H1 (cell line): ENCODE data around the gene SLC25A48. TPM values are rescaled to one million over a fixed set of nuclear protein-coding genes. Genes with fewer than 3 reads are reported as not detected.

Experiments used
- CTCF ChIA-PET: fragments of 300-600 bp; sonication (Branson Sonifier 250); formaldehyde crosslinking; loops from one replicate; lab custom pipeline; 2021; ENCODE audit not compliant: partially characterized antibody; lab: Charles Lee
- POLR2A ChIA-PET: fragments of 300-600 bp; sonication (Branson Sonifier 250); formaldehyde crosslinking; loops from one replicate; lab custom pipeline; 2021; ENCODE audit warnings: inconsistent platforms; ENCODE audit not compliant: partially characterized antibody; lab: Charles Lee
- DNase-seq, 2 experiments: peaks; one replicate each; pipeline versions ENCODE4 v3.0.0 to v3.0.0-alpha.2; 2010 to 2022; ENCODE audit warnings: low spot score in 2 of 2, low read depth in 1 of 2, mixed read lengths in 1 of 2
- FAIRE-seq: peaks from 2 replicates; lab custom pipeline; 2011; peaks lifted over from hg19 to GRCh38; lab: Jason Lieb, UNC
- H2AFZ ChIP-seq: 2 replicates; pipeline ENCODE4 v1.8.1; 2012; ENCODE audit warnings: low read length, inconsistent platforms
- H2AK5ac ChIP-seq: 2 replicates; pipeline ENCODE4 v1.6.1; 2013; ENCODE audit warnings: low read depth, low read length
- H2BK120ac ChIP-seq: replicated peaks from 2 replicates; pipeline ENCODE3; 2013; ENCODE audit warnings: low read depth, low read length, inconsistent platforms
- H2BK12ac ChIP-seq: 2 replicates; pipeline ENCODE4 v1.6.1; 2013; ENCODE audit warnings: low read depth, low read length
- H2BK15ac ChIP-seq: 2 replicates; pipeline ENCODE4 v1.6.1; 2013; ENCODE audit warnings: low read length
- H2BK20ac ChIP-seq: 2 replicates; pipeline ENCODE4 v1.6.1; 2013; ENCODE audit warnings: low read length
- H2BK5ac ChIP-seq: 2 replicates; pipeline ENCODE4 v1.6.1; 2013; ENCODE audit warnings: low read depth, low read length
- H3K14ac ChIP-seq: 2 replicates; pipeline ENCODE4 v1.6.1; 2013; ENCODE audit warnings: inconsistent platforms; ENCODE audit not compliant: insufficient read length
- H3K18ac ChIP-seq: 2 replicates; pipeline ENCODE4 v1.6.1; 2013; ENCODE audit warnings: low read length; ENCODE audit errors: extremely low read depth
- H3K23ac ChIP-seq: 2 replicates; pipeline ENCODE4 v1.6.1; 2013; ENCODE audit warnings: inconsistent platforms; ENCODE audit not compliant: insufficient read length
- H3K23me2 ChIP-seq: 2 replicates; pipeline ENCODE4 v1.6.1; 2013; ENCODE audit warnings: low read depth, low read length
- H3K27ac ChIP-seq: 2 replicates; pipeline ENCODE4 v1.6.1; 2011; ENCODE audit warnings: low read depth, low read length, inconsistent platforms
- H3K27me3 ChIP-seq, 4 experiments: replicated peaks in 1 of 4; 1 replicate in 1 of 4; 2 replicates in 3 of 4; pipeline versions ENCODE4 v1.6.1 to v1.8.1; 2011 to 2013; ENCODE audit warnings: low read length in 3 of 4, mild to moderate bottlenecking in 3 of 4, inconsistent platforms in 2 of 4, mixed read lengths in 2 of 4, moderate library complexity in 1 of 4; ENCODE audit not compliant: control insufficient read depth in 3 of 4, insufficient read depth in 3 of 4; ENCODE audit errors: extremely low read depth in 1 of 4
- H3K36me3 ChIP-seq, 4 experiments: 2 replicates each; pipeline versions ENCODE4 v1.6.1 to v1.8.1; 2011 to 2013; ENCODE audit warnings: mild to moderate bottlenecking in 4 of 4, low read length in 3 of 4, moderate library complexity in 2 of 4, control low read depth in 1 of 4, inconsistent platforms in 1 of 4; ENCODE audit not compliant: insufficient read depth in 4 of 4, control insufficient read depth in 2 of 4
- H3K4ac ChIP-seq: replicated peaks from 2 replicates; pipeline ENCODE3; 2013; ENCODE audit warnings: low read length, low read depth, mixed read lengths, inconsistent platforms; ENCODE audit not compliant: insufficient read length
- H3K4me1 ChIP-seq, 4 experiments: replicated peaks in 1 of 4; 1 replicate in 1 of 4; 2 replicates in 3 of 4; pipeline versions ENCODE4 v1.6.1 to v1.8.1; 2011 to 2013; ENCODE audit warnings: low read length in 3 of 4, inconsistent platforms in 2 of 4, mixed read lengths in 1 of 4; ENCODE audit not compliant: insufficient read depth in 4 of 4, control insufficient read depth in 3 of 4
- H3K4me2 ChIP-seq, 2 experiments: 2 replicates each; pipeline versions ENCODE4 v1.6.1 to v1.8.1; 2011 to 2013; ENCODE audit warnings: low read depth in 2 of 2, low read length in 2 of 2, control low read depth in 1 of 2, inconsistent platforms in 1 of 2, mild to moderate bottlenecking in 1 of 2; ENCODE audit not compliant: insufficient read depth in 1 of 2
- H3K4me3 ChIP-seq, 4 experiments: fragments of 200-600, 300-600 bp in 1 of 4; sonication (generic), shearing (Covaris generic), sonication (Bioruptor Twin) in 1 of 4; 2 replicates each; pipeline versions ENCODE4 v1.5.1 to v1.8.1; 2011 to 2016; ENCODE audit warnings: low read length in 4 of 4, low read depth in 3 of 4, control low read depth in 2 of 4, inconsistent platforms in 2 of 4, mild to moderate bottlenecking in 2 of 4, mixed read lengths in 1 of 4, moderate library complexity in 1 of 4; ENCODE audit not compliant: insufficient read depth in 2 of 4; ENCODE audit errors: extremely low read depth in 1 of 4
- H3K56ac ChIP-seq: replicated peaks from 2 replicates; pipeline ENCODE3; 2013; ENCODE audit warnings: low read depth, mild to moderate bottlenecking, mixed read lengths, low read length, inconsistent platforms; ENCODE audit not compliant: insufficient read length
- H3K79me1 ChIP-seq: 2 replicates; pipeline ENCODE4 v1.6.1; 2013; ENCODE audit warnings: low read depth, low read length, control low read depth
- H3K79me2 ChIP-seq, 2 experiments: 2 replicates each; pipeline versions ENCODE4 v1.6.1 to v1.8.1; 2012 to 2013; ENCODE audit warnings: low read length in 2 of 2, mild to moderate bottlenecking in 2 of 2, inconsistent platforms in 1 of 2; ENCODE audit not compliant: insufficient read depth in 2 of 2, control insufficient read depth in 1 of 2
- H3K9ac ChIP-seq, 4 experiments: replicated peaks in 1 of 4; 1 replicate in 1 of 4; 2 replicates in 3 of 4; pipeline versions ENCODE4 v1.6.1 to v1.8.1; 2011 to 2013; ENCODE audit warnings: low read depth in 3 of 4, low read length in 3 of 4, control low read depth in 2 of 4, mild to moderate bottlenecking in 2 of 4, moderate library complexity in 2 of 4, inconsistent platforms in 1 of 4; ENCODE audit errors: extremely low read depth in 1 of 4
- H3K9me3 ChIP-seq, 2 experiments: 2 replicates each; pipeline versions ENCODE4 v1.6.1 to v1.8.1; 2012 to 2013; ENCODE audit warnings: mild to moderate bottlenecking in 2 of 2, moderate library complexity in 2 of 2, control low read depth in 1 of 2, inconsistent platforms in 1 of 2, low read depth in 1 of 2, low read length in 1 of 2, mixed read lengths in 1 of 2; ENCODE audit not compliant: insufficient read depth in 2 of 2
- H4K20me1 ChIP-seq, 2 experiments: replicated peaks in 1 of 2; 2 replicates each; pipeline versions ENCODE3 to v1.8.1; 2011 to 2013; ENCODE audit warnings: inconsistent platforms in 2 of 2, low read length in 2 of 2, mild to moderate bottlenecking in 1 of 2; ENCODE audit not compliant: insufficient read depth in 2 of 2, control insufficient read depth in 1 of 2
- H4K5ac ChIP-seq: 2 replicates; pipeline ENCODE4 v1.6.1; 2013; ENCODE audit warnings: low read length, low read depth, mixed read lengths, inconsistent platforms; ENCODE audit not compliant: insufficient read length
- H4K8ac ChIP-seq: 2 replicates; pipeline ENCODE4 v1.8.0; 2013; ENCODE audit warnings: mild to moderate bottlenecking, moderate library complexity, low read length, inconsistent platforms; ENCODE audit not compliant: insufficient read depth; ENCODE audit errors: extremely low read depth
- H4K91ac ChIP-seq: replicated peaks from 2 replicates; pipeline ENCODE3; 2013; ENCODE audit warnings: low read length, mixed read lengths, inconsistent platforms; ENCODE audit not compliant: insufficient read length
- BACH1 ChIP-seq: IDR thresholded peaks from 2 replicates; pipeline ENCODE4 v1.6.1; 2012; ENCODE audit warnings: low read length, improper control_type of control experiment
- GABPA ChIP-seq: IDR thresholded peaks from 2 replicates; pipeline ENCODE4 v1.6.1; 2011; ENCODE audit warnings: mild to moderate bottlenecking, low read length, moderate library complexity, borderline replicate concordance; ENCODE audit not compliant: insufficient read depth
- RNF2 ChIP-seq: fragments of 200-900, 300-1000 bp; sonication (generic); IDR thresholded peaks from 2 replicates; pipeline ENCODE4 v1.7.1; 2016; ENCODE audit warnings: borderline replicate concordance, low read depth, mild to moderate bottlenecking, antibody characterized with exemption, low read length; ENCODE audit not compliant: poor library complexity, severe bottlenecking; ENCODE audit errors: missing control alignments
- SP2 ChIP-seq: IDR thresholded peaks from 2 replicates; pipeline ENCODE4 v1.6.1; 2012; ENCODE audit warnings: mild to moderate bottlenecking, low read length, inconsistent platforms
- TCF12 ChIP-seq: IDR thresholded peaks from 2 replicates; pipeline ENCODE4 v1.6.1; 2011; ENCODE audit warnings: low read depth, mild to moderate bottlenecking, low read length
- WGBS, 2 experiments: shearing (Covaris generic) in 1 of 2; methylation state at CpG; one replicate each; pipeline versions ENCODE4 v1.1.6 to v1.1.7; 2013 to 2015; ENCODE audit warnings: low lambda C conversion rate in 2 of 2, mixed read lengths in 2 of 2, inconsistent platforms in 1 of 2, low coverage in 1 of 2, missing lambda C conversion rate in 1 of 2; ENCODE audit not compliant: insufficient replicate concordance in 2 of 2, insufficient coverage in 1 of 2, insufficient read length in 1 of 2; ENCODE audit errors: extremely low coverage in 1 of 2, missing lambda C conversion rate in 1 of 2; 5-methylcytosine and 5-hydroxymethylcytosine counted together
- polyA plus RNA-seq, 7 experiments: library from polyadenylated mRNA; depleted of rRNA in 3 of 7; stranded (reverse) in 5 of 7; unstranded in 2 of 7; fragments of >200 nt in 5 of 7; fragments of 200-250 nt in 2 of 7; gene quantifications; 1 replicate in 5 of 7; 2 replicates in 1 of 7; 4 replicates in 1 of 7; pipeline versions ENCODE4 v1.2.1 to v1.2.3, GENCODE V29; 2011 to 2013; ENCODE audit warnings: missing spikeins in 2 of 7, mixed read lengths in 2 of 7
- total RNA-seq: library from RNA; stranded (reverse); fragmentation: NEBNext Ultra II Directional; extraction: Animal tissue kit (Norgen Biotek cat#: 25700); gene quantifications from 2 replicates; pipeline ENCODE4 v1.2.1, GENCODE V29; 2021
- TF ChIP-seq, protein P1 (sequence below): IDR thresholded peaks from 2 replicates; pipeline ENCODE4 v1.6.1; 2012; ENCODE audit warnings: low read length, inconsistent platforms
- TF ChIP-seq, protein P2 (sequence below), 3 experiments: IDR thresholded peaks; 1 replicate in 2 of 3; 2 replicates in 1 of 3; pipeline versions ENCODE4 v1.5.1 to v1.6.1; 2011; ENCODE audit warnings: low read length in 3 of 3, mild to moderate bottlenecking in 3 of 3, inconsistent platforms in 2 of 3, low read depth in 1 of 3, moderate library complexity in 1 of 3; ENCODE audit not compliant: insufficient read depth in 1 of 3; ENCODE audit errors: control extremely low read depth in 1 of 3

The SLC25A48 gene
- total and polyA plus RNA-seq, 2 of the 8 experiments (the other 6 are each of a cell fraction or from before 2014, with no cell fraction given): 1.3 to 1.8 TPM

DNA sequence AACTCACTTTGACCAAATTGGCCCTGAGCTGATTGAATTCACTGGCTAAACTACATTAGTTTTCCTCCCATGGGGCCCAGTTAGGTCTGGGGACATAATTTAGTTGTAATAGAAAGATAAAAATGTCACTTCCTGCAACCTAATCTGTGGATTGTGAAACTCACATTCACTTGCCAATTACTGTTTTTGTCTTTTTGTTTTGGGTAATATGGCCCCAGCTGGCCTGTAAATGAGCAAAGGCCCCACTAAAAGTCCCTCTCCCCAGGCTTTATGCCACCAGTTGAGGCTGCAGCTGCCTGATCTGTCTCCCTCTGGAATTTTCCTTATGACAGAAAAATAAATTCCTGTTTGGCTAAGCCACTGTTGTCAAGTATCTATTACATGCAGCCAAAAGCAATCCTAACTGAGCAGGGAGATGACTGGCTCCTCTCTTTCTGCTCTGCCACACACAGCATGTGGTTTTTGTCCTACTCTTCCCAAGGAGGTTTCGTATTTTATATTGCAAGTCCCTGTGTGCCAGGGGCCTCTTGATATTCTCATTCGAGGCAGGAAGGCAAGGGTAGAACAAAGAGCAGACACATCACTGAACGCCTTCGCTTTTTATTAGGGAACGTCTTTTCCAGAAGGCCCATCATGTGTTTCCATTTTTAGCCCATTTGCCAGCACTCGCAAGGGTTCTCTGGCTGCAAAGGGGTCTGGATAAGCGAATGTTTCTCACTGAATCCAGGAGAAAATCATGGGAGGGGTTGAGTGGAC, 24.1 kb upstream of the SLC25A48 start:
- H3K4me3 ChIP-seq: no peak overlapping the region
- H3K4me1 ChIP-seq: no peaks in the 10 kb centered on the region
- no peak overlapping the region for H2BK20ac ChIP-seq
- no peak overlapping the region for H3K56ac ChIP-seq
- H4K91ac ChIP-seq: no peak overlapping the region
- no peak for DNase-seq
- no peak overlapping the region; the same call in 1 of the 2 replicates for H3K18ac ChIP-seq
- no peak overlapping the region for H3K27ac ChIP-seq
- no peak overlapping the region for H2BK120ac ChIP-seq
- CTCF ChIA-PET: interaction anchor here (0.7 to 1.2 kb wide), 2 partner anchors 28 to 264 kb away, joined by 3 read pairs; no protein-coding TSS in a partner anchor
- H3K9me3 ChIP-seq: 0 out of 4 replicates have a peak, but pooled peaks cover 3% of the 10 kb centered on the region in 2 experiments
- H3K9ac ChIP-seq: no peak overlapping the region
- no peaks in the 10 kb centered on the region for H3K79me1 ChIP-seq
- no peak overlapping the region for H2BK15ac ChIP-seq
- H3K23me2 ChIP-seq: no peaks in the 10 kb centered on the region
- no peak overlapping the region for H2BK12ac ChIP-seq
- H3K23ac ChIP-seq: no peak overlapping the region
- H4K8ac ChIP-seq: no peak overlapping the region
- H3K36me3 ChIP-seq: no peaks in the 10 kb centered on the region
- H3K27me3 ChIP-seq: no peaks in the 10 kb centered on the region
- no peak overlapping the region for H3K4ac ChIP-seq
- no peak overlapping the region for H2BK5ac ChIP-seq
- no peak overlapping the region for H4K5ac ChIP-seq
- FAIRE-seq: no peak
- H2AFZ ChIP-seq: no peak overlapping the region
- POLR2A ChIA-PET: no interaction called here
- 90% methylated on average over 7 of the region's 7 CpGs; no CpG with 5 or more reads in 1 of the 2 experiments for WGBS, 2 experiments
- H3K4me2 ChIP-seq: no peak overlapping the region
- H4K20me1 ChIP-seq: no peaks in the 10 kb centered on the region
- no peak overlapping the region for H3K14ac ChIP-seq
- H3K79me2 ChIP-seq: no peaks in the 10 kb centered on the region
- no peak overlapping the region for H2AK5ac ChIP-seq
- TF ChIP-seq, protein P1, sequence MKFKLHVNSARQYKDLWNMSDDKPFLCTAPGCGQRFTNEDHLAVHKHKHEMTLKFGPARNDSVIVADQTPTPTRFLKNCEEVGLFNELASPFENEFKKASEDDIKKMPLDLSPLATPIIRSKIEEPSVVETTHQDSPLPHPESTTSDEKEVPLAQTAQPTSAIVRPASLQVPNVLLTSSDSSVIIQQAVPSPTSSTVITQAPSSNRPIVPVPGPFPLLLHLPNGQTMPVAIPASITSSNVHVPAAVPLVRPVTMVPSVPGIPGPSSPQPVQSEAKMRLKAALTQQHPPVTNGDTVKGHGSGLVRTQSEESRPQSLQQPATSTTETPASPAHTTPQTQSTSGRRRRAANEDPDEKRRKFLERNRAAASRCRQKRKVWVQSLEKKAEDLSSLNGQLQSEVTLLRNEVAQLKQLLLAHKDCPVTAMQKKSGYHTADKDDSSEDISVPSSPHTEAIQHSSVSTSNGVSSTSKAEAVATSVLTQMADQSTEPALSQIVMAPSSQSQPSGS: no peak
- TF ChIP-seq, protein P2, sequence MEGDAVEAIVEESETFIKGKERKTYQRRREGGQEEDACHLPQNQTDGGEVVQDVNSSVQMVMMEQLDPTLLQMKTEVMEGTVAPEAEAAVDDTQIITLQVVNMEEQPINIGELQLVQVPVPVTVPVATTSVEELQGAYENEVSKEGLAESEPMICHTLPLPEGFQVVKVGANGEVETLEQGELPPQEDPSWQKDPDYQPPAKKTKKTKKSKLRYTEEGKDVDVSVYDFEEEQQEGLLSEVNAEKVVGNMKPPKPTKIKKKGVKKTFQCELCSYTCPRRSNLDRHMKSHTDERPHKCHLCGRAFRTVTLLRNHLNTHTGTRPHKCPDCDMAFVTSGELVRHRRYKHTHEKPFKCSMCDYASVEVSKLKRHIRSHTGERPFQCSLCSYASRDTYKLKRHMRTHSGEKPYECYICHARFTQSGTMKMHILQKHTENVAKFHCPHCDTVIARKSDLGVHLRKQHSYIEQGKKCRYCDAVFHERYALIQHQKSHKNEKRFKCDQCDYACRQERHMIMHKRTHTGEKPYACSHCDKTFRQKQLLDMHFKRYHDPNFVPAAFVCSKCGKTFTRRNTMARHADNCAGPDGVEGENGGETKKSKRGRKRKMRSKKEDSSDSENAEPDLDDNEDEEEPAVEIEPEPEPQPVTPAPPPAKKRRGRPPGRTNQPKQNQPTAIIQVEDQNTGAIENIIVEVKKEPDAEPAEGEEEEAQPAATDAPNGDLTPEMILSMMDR (IDR thresholded peaks at IDR 0.05; ENCODE audit: control extremely low read depth in 1 of 3, insufficient read depth in 1 of 3, low read depth in 1 of 3, low read length in 3 of 3): no peak
- TF ChIP-seq SP2: no peak
- TF ChIP-seq BACH1: no peak
- TF ChIP-seq RNF2: no peak
- TF ChIP-seq TCF12: no peak
- TF ChIP-seq GABPA: no peak
